GM23338 (cell line): ENCODE data around the gene CCDC120.

Experiments
- CREB1 ChIP-seq: fragments of 250-450 bp; sonication (Bioruptor Pico); IDR thresholded peaks from 2 replicates; pipeline ENCODE4 v1.5.0; 2020; ENCODE audit warnings: low read depth, mild to moderate bottlenecking, moderate library complexity
- CTCF ChIP-seq, 2 experiments: fragments of 200-600 bp in 1 of 2; sonication (generic) in 1 of 2; conservative IDR thresholded peaks; 2 replicates each; pipeline versions ENCODE4 v1.5.1 to v1.6.1; 2016 to 2017; ENCODE audit warnings: antibody characterized with exemption in 2 of 2, low read depth in 2 of 2, mild to moderate bottlenecking in 2 of 2, moderate library complexity in 1 of 2
- ETS1 ChIP-seq: IDR thresholded peaks from 2 replicates; pipeline ENCODE4 v1.6.1; 2016; ENCODE audit warnings: antibody characterized with exemption
- EZH2 ChIP-seq: fragments of 200-600 bp; sonication (generic); IDR thresholded peaks from one replicate; pipeline ENCODE4 v1.8.0; 2017; ENCODE audit warnings: antibody characterized with exemption, mild to moderate bottlenecking, low read depth; ENCODE audit not compliant: unreplicated experiment
- EZH2phosphoT487 ChIP-seq: fragments of 200-600 bp; sonication (generic); IDR thresholded peaks from one replicate; pipeline ENCODE4 v1.8.1; 2018; ENCODE audit warnings: antibody characterized with exemption; ENCODE audit not compliant: unreplicated experiment
- JUNB ChIP-seq: IDR thresholded peaks from one replicate; pipeline ENCODE4 v1.6.1; 2016; ENCODE audit warnings: antibody characterized with exemption; ENCODE audit not compliant: unreplicated experiment
- NANOG ChIP-seq: IDR thresholded peaks from 2 replicates; pipeline ENCODE4 v1.6.1; 2016; ENCODE audit warnings: antibody characterized with exemption, borderline replicate concordance
- POLR2AphosphoS5 ChIP-seq: IDR thresholded peaks from 2 replicates; pipeline ENCODE4 v1.6.1; 2016; ENCODE audit warnings: antibody characterized with exemption, low read depth
- REST ChIP-seq: IDR thresholded peaks from one replicate; pipeline ENCODE4 v1.6.1; 2018; ENCODE audit warnings: antibody characterized with exemption; ENCODE audit not compliant: unreplicated experiment
- STAT1 ChIP-seq: IDR thresholded peaks from one replicate; pipeline ENCODE4 v1.6.1; 2016; ENCODE audit warnings: antibody characterized with exemption; ENCODE audit not compliant: unreplicated experiment
- ZNF114 ChIP-seq: fragments of 250-450 bp; sonication (Bioruptor Pico); IDR thresholded peaks from 2 replicates; pipeline ENCODE4 v1.5.0; 2020; ENCODE audit warnings: mild to moderate bottlenecking, moderate library complexity
- ZNF331 ChIP-seq: fragments of 250-450 bp; sonication (Bioruptor Pico); IDR thresholded peaks from 2 replicates; pipeline ENCODE4 v1.5.0; 2020; ENCODE audit warnings: low read depth, mild to moderate bottlenecking, moderate library complexity
- ZNF462 ChIP-seq: fragments of 250-450 bp; sonication (Bioruptor Pico); IDR thresholded peaks from 2 replicates; pipeline ENCODE4 v1.5.0; 2020; ENCODE audit warnings: mild to moderate bottlenecking, moderate library complexity

GRCh38 chrX:49067285-49068120 is 8.7 kb downstream of the CCDC120 start:
- TF ChIP-seq EZH2: no peak
- TF ChIP-seq CTCF (conservative IDR thresholded peaks at IDR 0.05; ENCODE audit: low read depth in 2 of 2): peak in 1 of 2 experiments; percentile 22; a peak in 1 of 4 replicates
- TF ChIP-seq EZH2phosphoT487: no peak
- no peak for TF ChIP-seq STAT1
- no peak for TF ChIP-seq POLR2AphosphoS5
- no peak for TF ChIP-seq REST
- no peak for TF ChIP-seq ETS1
- TF ChIP-seq ZNF462: no peak
- no peak for TF ChIP-seq JUNB
- TF ChIP-seq ZNF114 (CRISPR knock-in tag): no peak
- no peak for TF ChIP-seq ZNF331 (CRISPR knock-in tag)
- no peak for TF ChIP-seq NANOG
- TF ChIP-seq CREB1 (CRISPR knock-in tag): no peak
